IPS-20b (cell line): Measurements from ENCODE around the gene PGBD1.
A peak's percentile ranks its signal among the peaks of the same experiment; 100 is the strongest.
"Not testable (repeated sequence)": the region's sequence is repeated elsewhere in the genome, so short reads cannot be mapped to it uniquely, and the experiment has no call there.

Experiments used
- H3K27ac ChIP-seq: one replicate; pipeline ENCODE4 v1.5.1; 2013; ENCODE audit warnings: low read length
- H3K27me3 ChIP-seq: 2 replicates; pipeline ENCODE4 v1.6.1; 2013; ENCODE audit warnings: mild to moderate bottlenecking, low read length, inconsistent platforms; ENCODE audit not compliant: insufficient read depth
- H3K36me3 ChIP-seq: 2 replicates; pipeline ENCODE4 v1.6.1; 2013; ENCODE audit warnings: low read depth, mild to moderate bottlenecking, inconsistent platforms, low read length, moderate library complexity; ENCODE audit not compliant: insufficient read depth
- H3K4me1 ChIP-seq: 2 replicates; pipeline ENCODE4 v1.6.1; 2013; ENCODE audit warnings: mild to moderate bottlenecking, control low read depth, inconsistent platforms, low read length, moderate library complexity; ENCODE audit not compliant: insufficient read depth
- H3K4me3 ChIP-seq: 2 replicates; pipeline ENCODE4 v1.5.1; 2013; ENCODE audit warnings: mild to moderate bottlenecking, low read length, inconsistent platforms
- H3K9ac ChIP-seq: 2 replicates; pipeline ENCODE4 v1.6.1; 2013; ENCODE audit warnings: low read depth, mild to moderate bottlenecking, inconsistent platforms, low read length, moderate library complexity
- H3K9me3 ChIP-seq: 2 replicates; pipeline ENCODE4 v1.6.1; 2013; ENCODE audit warnings: mild to moderate bottlenecking, low read depth, low read length, inconsistent platforms; ENCODE audit not compliant: insufficient read depth

PGBD1 gene

GRCh38 chr6:28317866-28318265, 36.5 kb downstream of the PGBD1 start:
- H3K4me3 ChIP-seq, H3K27me3 ChIP-seq, H3K36me3 ChIP-seq, H3K9ac ChIP-seq, H3K27ac ChIP-seq, H3K9me3 ChIP-seq, H3K4me1 ChIP-seq: not testable (repeated sequence)

GRCh38 chr6:28322661-28323060, 41.3 kb downstream of the PGBD1 start:
- peaks cover 30% of the 10 kb centered on the region for H3K9me3 ChIP-seq
- no peak overlapping the region for H3K27ac ChIP-seq
- H3K36me3 ChIP-seq, result peaks cover 31% of the 10 kb centered on the region
- H3K9ac ChIP-seq, result no peak overlapping the region
- H3K27me3 ChIP-seq, result no peaks in the 10 kb centered on the region
- no peaks in the 10 kb centered on the region for H3K4me1 ChIP-seq
- no peak overlapping the region for H3K4me3 ChIP-seq

GRCh38 chr6:28323813-28324424, 42.5 kb downstream of the PGBD1 start:
- peaks cover 34% of the 10 kb centered on the region for H3K9me3 ChIP-seq
- no peak overlapping the region for H3K9ac ChIP-seq
- no peaks in the 10 kb centered on the region for H3K27me3 ChIP-seq
- H3K36me3 ChIP-seq, result peaks cover 33% of the 10 kb centered on the region
- no peak overlapping the region for H3K27ac ChIP-seq
- H3K4me3 ChIP-seq, result no peak overlapping the region
- H3K4me1 ChIP-seq, result no peaks in the 10 kb centered on the region

- Histone ChIP-seq H3K4me1 (no peaks in the 10 kb centered on the region), H3K9ac (no peak overlapping the region), H3K27me3 (no peaks in the 10 kb centered on the region), H3K9me3 (peaks cover 36% of the 10 kb centered on the region), H3K36me3 (peaks cover 37% of the 10 kb centered on the region), H3K4me3 (no peak overlapping the region), H3K27ac (no peak overlapping the region)
These were observed 45.1 kb downstream of the PGBD1 start for GRCh38 chr6:28326371-28326948.

GRCh38 chr6:28330041-28330440, 48.7 kb downstream of the PGBD1 start:
- peaks cover 36% of the 10 kb centered on the region for H3K9me3 ChIP-seq
- H3K4me1 ChIP-seq, result peaks cover 8% of the 10 kb centered on the region; the same call in 1 of the 2 replicates

GRCh38 chr6:28333047-28333446, 51.7 kb downstream of the PGBD1 start:
- Histone ChIP-seq H3K27ac (no peak overlapping the region), H3K9ac (no peak overlapping the region)

More at GRCh38 chr6:28330041-28330440, 48.7 kb downstream of the PGBD1 start:
- no peaks in the 10 kb centered on the region for H3K27me3 ChIP-seq
- no peak overlapping the region for H3K27ac ChIP-seq
- H3K36me3 ChIP-seq, result peaks cover 30% of the 10 kb centered on the region
- H3K4me3 ChIP-seq, result no peak overlapping the region
- no peak overlapping the region for H3K9ac ChIP-seq

GRCh38 chr6:28333599-28334018, 52.2 kb downstream of the PGBD1 start:
- no peak overlapping the region for H3K9ac ChIP-seq

More at GRCh38 chr6:28333047-28333446, 51.7 kb downstream of the PGBD1 start:
- H3K36me3 ChIP-seq, result 0 out of 2 replicates have a peak, but pooled peaks cover 6% of the 10 kb centered on the region
- H3K9me3 ChIP-seq, result peaks cover 9% of the 10 kb centered on the region
- no peak overlapping the region for H3K4me3 ChIP-seq
- no peaks in the 10 kb centered on the region for H3K27me3 ChIP-seq
- H3K4me1 ChIP-seq, result peaks cover 15% of the 10 kb centered on the region; the same call in 1 of the 2 replicates

GRCh38 chr6:28334286-28335039, 53.1 kb downstream of the PGBD1 start:
- Histone ChIP-seq H3K9ac (peak overlapping the region; percentile 100; the same call in 1 of the 2 replicates), H3K4me1 (peaks cover 15% of the 10 kb centered on the region; the same call in 1 of the 2 replicates), H3K4me3 (peak overlapping the region; percentile 99), H3K27ac (peak overlapping the region; percentile 96), H3K9me3 (peaks cover 1% of the 10 kb centered on the region; the same call in 1 of the 2 replicates), H3K36me3 (no peaks in the 10 kb centered on the region), H3K27me3 (no peaks in the 10 kb centered on the region)

More at GRCh38 chr6:28333599-28334018, 52.2 kb downstream of the PGBD1 start:
- H3K9me3 ChIP-seq, result peaks cover 9% of the 10 kb centered on the region
- H3K4me1 ChIP-seq, result peaks cover 15% of the 10 kb centered on the region; the same call in 1 of the 2 replicates
- 0 out of 2 replicates have a peak, but pooled peaks cover 6% of the 10 kb centered on the region for H3K36me3 ChIP-seq
- no peaks in the 10 kb centered on the region for H3K27me3 ChIP-seq
- no peak overlapping the region for H3K27ac ChIP-seq
- H3K4me3 ChIP-seq, result no peak overlapping the region

- Histone ChIP-seq H3K4me1 (peaks cover 15% of the 10 kb centered on the region; the same call in 1 of the 2 replicates), H3K27ac (peak overlapping the region; percentile 96), H3K36me3 (no peaks in the 10 kb centered on the region), H3K27me3 (no peaks in the 10 kb centered on the region), H3K9me3 (no peaks in the 10 kb centered on the region), H3K4me3 (peak overlapping the region; percentile 99), H3K9ac (peak overlapping the region; percentile 100)
These were observed 53.7 kb downstream of the PGBD1 start for GRCh38 chr6:28335040-28335563.

GRCh38 chr6:28335564-28336283, 54.4 kb downstream of the PGBD1 start, which contains the start of gene ZSCAN31:
Gene ZSCAN31, minus strand, starts transcription at chr6:28336148. Its CDS starts 6,465 bp downstream, at chr6:28329683.
- peak within 1 kb of the TSS; percentile 100 for H3K9ac ChIP-seq
- H3K4me1 ChIP-seq, result peaks cover 15% of the 10 kb centered on the region; the same call in 1 of the 2 replicates
- H3K27ac ChIP-seq, result peak within 1 kb of the TSS; percentile 96
- H3K27me3 ChIP-seq, result no peaks in the 10 kb centered on the region
- H3K9me3 ChIP-seq, result no peaks in the 10 kb centered on the region
- H3K4me3 ChIP-seq, result peak within 1 kb of the TSS; percentile 99
- no peaks in the 10 kb centered on the region for H3K36me3 ChIP-seq
